Lower leg skin (tissue), 3 donors: ENCODE results near the gene YTHDF2.

Experiments
- CTCF ChIP-seq, 3 donors: fragments of 450-650 bp; IDR thresholded peaks; one replicate each; pipeline ENCODE4 v1.5.1; 2016; ENCODE audit warnings: antibody characterized with exemption in 3 of 3, mild to moderate bottlenecking in 3 of 3, moderate library complexity in 2 of 3
- POLR2A ChIP-seq, 2 donors: fragments of 450-650 bp; IDR thresholded peaks; one replicate each; pipeline ENCODE4 v1.6.1; 2016 to 2017; ENCODE audit warnings: antibody characterized with exemption in 2 of 2, mild to moderate bottlenecking in 1 of 2, moderate library complexity in 1 of 2

GRCh38 chr1:28775121-28775942 lies 38.6 kb downstream of the YTHDF2 start:
- TF ChIP-seq POLR2A (IDR thresholded peaks at IDR 0.05) (no peak), CTCF (IDR thresholded peaks at IDR 0.05) (no peak)
